LNCaP clone FGC (cell line): Measurements from ENCODE around the gene KCNQ1.
A peak's percentile ranks its signal among the peaks of the same experiment; 100 is the strongest.

Experiments used
- DNase-seq: peaks from one replicate; pipeline ENCODE4 v3.0.0-alpha.2; 2011; ENCODE audit warnings: low read depth
- H3K4me3 ChIP-seq: 2 replicates; pipeline ENCODE4 v1.5.1; 2011; ENCODE audit warnings: mild to moderate bottlenecking, low read depth, low read length, control low read depth
- TF ChIP-seq, protein P1 (sequence below): IDR thresholded peaks from 2 replicates; pipeline ENCODE4 v1.5.1; 2012; ENCODE audit warnings: mild to moderate bottlenecking; ENCODE audit not compliant: control insufficient read depth, insufficient read depth; ENCODE audit errors: extremely low read depth

The KCNQ1 gene

DNA sequence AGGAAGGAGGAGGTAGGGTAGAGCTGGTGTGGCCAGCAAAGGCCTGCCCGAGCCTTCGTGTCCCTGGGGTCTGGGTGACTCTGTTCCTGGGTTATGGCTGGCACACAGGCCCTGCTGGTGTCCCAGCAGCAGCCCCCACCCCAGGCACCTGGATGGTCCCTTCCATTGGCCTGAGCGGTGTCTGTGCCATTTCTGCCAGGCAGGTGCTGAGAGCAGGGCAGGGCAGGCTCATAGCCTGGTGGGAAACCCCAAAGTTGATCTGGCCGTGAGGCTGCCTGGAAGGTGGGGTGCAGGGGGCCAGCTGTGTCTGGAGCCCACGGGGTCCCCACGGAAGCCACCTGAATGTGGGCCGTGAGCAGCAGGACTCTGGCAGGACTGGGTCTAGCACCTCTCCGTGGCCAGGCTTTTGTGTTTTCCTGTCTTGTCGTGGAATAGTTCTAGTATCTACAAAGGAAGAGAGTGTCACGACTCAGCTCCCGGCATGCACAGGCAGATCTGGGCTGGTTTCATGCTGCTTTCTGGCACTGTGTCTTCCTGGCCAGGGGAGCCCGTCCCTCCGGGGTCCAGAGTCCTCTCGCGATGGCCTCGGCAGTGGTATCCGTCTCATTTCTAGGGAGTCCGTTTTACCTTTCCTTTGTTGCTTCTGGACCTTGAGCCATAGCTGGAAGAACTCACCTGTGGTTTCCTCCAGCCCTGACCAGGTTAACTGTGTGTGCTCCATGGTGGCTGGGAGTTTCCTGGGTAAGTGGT is 83.7 kb downstream of the KCNQ1 start:
- no peak for DNase-seq
- no peak overlapping the region for H3K4me3 ChIP-seq
- TF ChIP-seq, protein P1, sequence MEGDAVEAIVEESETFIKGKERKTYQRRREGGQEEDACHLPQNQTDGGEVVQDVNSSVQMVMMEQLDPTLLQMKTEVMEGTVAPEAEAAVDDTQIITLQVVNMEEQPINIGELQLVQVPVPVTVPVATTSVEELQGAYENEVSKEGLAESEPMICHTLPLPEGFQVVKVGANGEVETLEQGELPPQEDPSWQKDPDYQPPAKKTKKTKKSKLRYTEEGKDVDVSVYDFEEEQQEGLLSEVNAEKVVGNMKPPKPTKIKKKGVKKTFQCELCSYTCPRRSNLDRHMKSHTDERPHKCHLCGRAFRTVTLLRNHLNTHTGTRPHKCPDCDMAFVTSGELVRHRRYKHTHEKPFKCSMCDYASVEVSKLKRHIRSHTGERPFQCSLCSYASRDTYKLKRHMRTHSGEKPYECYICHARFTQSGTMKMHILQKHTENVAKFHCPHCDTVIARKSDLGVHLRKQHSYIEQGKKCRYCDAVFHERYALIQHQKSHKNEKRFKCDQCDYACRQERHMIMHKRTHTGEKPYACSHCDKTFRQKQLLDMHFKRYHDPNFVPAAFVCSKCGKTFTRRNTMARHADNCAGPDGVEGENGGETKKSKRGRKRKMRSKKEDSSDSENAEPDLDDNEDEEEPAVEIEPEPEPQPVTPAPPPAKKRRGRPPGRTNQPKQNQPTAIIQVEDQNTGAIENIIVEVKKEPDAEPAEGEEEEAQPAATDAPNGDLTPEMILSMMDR = no peak

DNA sequence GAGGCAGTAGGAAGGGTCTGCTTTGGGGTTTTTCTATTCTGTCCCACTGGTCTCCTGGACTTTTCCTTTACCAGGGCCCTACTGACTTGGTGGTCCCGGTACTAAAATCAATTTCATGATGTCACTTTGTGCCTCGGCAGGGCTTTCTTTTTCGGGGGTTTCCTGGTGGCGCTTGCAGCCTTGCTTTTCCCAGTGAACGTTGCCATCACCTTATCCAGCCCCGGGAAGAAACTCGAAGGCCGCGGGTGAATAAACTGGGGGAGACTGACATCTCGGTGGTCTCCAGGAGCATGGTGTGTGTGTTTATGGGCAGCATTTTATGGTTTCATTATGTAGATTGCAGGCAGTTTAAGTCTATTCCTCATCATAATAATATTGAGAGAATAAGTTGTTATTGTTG is 84.4 kb downstream of the KCNQ1 start:
- no peak for DNase-seq
- no peak overlapping the region for H3K4me3 ChIP-seq
- TF ChIP-seq, protein P1 = no peak

DNA sequence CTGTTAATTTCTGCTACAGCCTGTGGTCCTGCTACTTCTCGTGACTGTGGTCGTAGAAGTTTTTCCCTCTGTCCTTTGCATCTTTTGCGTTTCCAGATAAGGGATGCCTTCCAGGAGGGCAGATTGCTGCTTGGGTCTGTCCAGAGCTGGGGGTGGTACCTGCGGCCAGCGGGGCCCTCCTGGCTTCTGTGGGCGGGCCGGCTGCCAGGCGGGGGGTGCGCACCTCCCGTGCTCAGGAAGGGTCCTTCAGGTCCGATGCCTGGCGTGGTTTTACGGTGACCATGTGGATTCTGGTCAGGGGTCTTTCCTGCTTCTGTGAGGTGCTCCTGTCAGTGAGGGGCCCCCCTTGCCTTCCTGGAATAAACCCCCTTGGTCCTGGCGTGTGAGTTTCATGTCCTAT is 84.8 kb downstream of the KCNQ1 start:
- TF ChIP-seq, protein P1 = no peak
- H3K4me3 ChIP-seq = no peak overlapping the region
- no peak for DNase-seq

DNA sequence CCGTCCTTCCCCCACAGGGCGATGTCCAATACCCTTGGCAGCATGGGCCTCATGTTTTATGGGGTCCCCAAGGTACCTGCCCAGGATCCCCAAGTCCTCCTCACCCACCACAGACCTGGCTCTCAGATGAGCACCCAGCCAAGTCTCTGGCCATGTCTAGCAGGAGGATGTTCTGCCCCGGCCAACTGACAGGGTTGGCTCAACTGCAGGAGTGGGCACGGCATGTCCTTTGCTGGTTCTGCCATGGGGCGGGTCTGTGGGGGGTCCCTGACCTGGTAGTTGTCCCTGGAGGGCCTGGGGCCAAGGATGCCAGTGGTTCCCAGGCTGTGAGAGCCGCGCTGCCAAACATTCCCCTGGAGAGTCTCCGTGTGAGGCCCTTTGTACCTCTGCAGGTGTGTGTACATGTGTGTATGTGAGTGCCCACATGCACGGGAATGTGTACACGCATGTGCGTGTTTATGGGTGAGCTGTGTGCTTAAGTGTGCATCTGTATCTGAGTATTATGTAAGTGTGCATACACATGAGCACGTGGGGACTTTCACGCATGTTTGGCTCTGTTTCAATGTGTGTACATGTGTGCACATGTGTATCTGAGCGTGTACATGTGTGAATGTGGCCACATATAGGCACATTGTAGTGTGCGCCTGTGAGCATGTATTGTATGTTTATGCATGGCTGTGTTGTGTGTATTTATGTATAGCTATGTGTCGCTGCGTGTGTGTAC is 85.5 kb downstream of the KCNQ1 start:
- H3K4me3 ChIP-seq = no peak overlapping the region
- TF ChIP-seq, protein P1 = no peak
- DNase-seq = no peak

DNA sequence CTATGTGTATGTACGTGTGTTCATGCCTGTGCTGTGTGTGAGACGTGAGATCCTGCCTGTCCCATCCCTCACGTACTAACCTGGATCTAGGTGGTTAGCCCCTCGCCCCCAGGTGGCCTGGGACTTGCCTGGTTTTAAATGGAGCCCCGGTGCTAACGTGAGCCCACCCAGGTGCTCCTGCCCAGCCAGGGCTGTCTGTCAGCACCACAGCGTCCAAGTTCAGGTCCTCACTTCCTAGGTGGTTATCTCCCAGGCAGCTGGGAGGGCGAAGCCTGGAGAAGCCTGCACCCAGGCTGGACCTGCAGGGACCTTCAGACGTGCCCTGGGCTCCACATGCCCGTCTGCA is 86.0 kb downstream of the KCNQ1 start:
- H3K4me3 ChIP-seq = no peak overlapping the region
- DNase-seq = no peak
- TF ChIP-seq, protein P1 = no peak

DNA sequence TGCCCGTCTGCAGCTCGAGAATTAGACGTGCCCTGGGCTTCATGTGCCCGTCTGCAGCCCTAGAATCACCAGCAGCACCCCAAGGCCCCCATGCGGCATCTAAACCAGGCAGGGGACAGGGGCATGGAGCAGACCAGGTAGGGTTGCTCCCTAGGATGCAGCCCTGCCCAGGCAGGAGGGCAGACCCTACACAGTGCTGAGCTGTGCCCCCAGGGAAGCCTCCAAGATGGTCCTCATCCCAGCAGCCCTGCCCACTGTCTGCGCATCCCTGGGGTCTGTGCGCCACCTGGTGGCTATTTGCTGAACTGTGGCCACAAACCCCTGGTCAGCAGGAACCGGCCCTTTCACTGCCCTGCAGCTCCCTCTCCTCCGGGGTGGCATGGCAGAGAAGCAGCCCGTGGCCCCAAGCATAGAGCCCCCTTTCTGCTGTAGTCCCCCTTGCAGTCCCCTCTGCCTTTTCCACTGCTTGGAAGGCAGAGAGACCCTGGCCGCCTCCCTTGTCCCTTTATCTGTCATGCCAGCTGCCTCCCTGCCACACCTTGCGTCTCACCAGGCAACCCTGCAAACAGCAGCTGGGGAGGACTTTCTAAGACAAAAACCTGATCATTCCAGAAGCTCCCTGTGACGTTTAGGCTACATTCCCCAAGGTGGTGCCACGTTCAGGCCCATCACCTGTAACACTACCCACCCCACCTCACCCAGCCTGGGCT is 86.6 kb downstream of the KCNQ1 start:
- TF ChIP-seq, protein P1 = peak; percentile 94
- DNase-seq = no peak
- H3K4me3 ChIP-seq = no peak overlapping the region
